ENCODE measurements around the gene BARX2. TPM values are rescaled to one million over a fixed set of nuclear protein-coding genes. Genes with fewer than 3 reads are reported as not detected.

BARX2 gene
- total RNA-seq, 1 experiment from 2014 or later = 0.12 TPM

- intact Hi-C loops (cut with micrococcal nuclease) = no loop called here
- ChIA-PET POLR2A (no interaction called here), CTCF (no interaction called here), RAD21 (ENCODE audit: low non-redundant PET in 1 of 2, low total read pairs in 2 of 2, uncharacterized antibody in 2 of 2, unreplicated experiment in 2 of 2) (no interaction called here)
- H4K20me1 ChIP-seq (ENCODE audit: insufficient read depth) = no peaks in the 10 kb centered on the region
- H3K4me2 ChIP-seq (ENCODE audit: low read length) = no peak overlapping the region
- BruUV-seq (replicated peaks) = no TSS peak
- DNase-seq (ENCODE audit: low read depth, low spot score) = no peak
- H3K27me3 ChIP-seq (ENCODE audit: insufficient read depth, low read length) = no peaks in the 10 kb centered on the region
- H3K9me3 ChIP-seq (ENCODE audit: control insufficient read depth in 1 of 2, insufficient read depth in 1 of 2, low read depth in 1 of 2, low read length in 2 of 2) = no peaks in the 10 kb centered on the region
- no peaks in the 10 kb centered on the region for H3K9me2 ChIP-seq (ENCODE audit: insufficient read depth)
- H3K4me3 ChIP-seq (replicated peaks in 1 of 2; ENCODE audit: low read depth in 1 of 2, low read length in 2 of 2) = no peak overlapping the region
- no peak overlapping the region for H2AFZ ChIP-seq (ENCODE audit: low read depth, low read length, poor library complexity, severe bottlenecking)
- H3K9ac ChIP-seq (ENCODE audit: low read length) = no peak overlapping the region
- no peak overlapping the region for H3K27ac ChIP-seq (ENCODE audit: low read depth, low read length)
- TF ChIP-seq POLR2AphosphoS5 (IDR thresholded peaks at IDR 0.05; ENCODE audit: low read depth, low read length) (no peak), SP1 (IDR thresholded peaks at IDR 0.05; ENCODE audit: low read depth) (no peak), JUND (IDR thresholded peaks at IDR 0.05) (no peak), ATF3 (IDR thresholded peaks at IDR 0.05) (no peak), EGR1 (IDR thresholded peaks at IDR 0.05; ENCODE audit: low read depth) (no peak)
- TF ChIP-seq, protein P1, sequence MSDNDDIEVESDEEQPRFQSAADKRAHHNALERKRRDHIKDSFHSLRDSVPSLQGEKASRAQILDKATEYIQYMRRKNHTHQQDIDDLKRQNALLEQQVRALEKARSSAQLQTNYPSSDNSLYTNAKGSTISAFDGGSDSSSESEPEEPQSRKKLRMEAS (IDR thresholded peaks at IDR 0.05) = no peak
- TF ChIP-seq, protein P2, sequence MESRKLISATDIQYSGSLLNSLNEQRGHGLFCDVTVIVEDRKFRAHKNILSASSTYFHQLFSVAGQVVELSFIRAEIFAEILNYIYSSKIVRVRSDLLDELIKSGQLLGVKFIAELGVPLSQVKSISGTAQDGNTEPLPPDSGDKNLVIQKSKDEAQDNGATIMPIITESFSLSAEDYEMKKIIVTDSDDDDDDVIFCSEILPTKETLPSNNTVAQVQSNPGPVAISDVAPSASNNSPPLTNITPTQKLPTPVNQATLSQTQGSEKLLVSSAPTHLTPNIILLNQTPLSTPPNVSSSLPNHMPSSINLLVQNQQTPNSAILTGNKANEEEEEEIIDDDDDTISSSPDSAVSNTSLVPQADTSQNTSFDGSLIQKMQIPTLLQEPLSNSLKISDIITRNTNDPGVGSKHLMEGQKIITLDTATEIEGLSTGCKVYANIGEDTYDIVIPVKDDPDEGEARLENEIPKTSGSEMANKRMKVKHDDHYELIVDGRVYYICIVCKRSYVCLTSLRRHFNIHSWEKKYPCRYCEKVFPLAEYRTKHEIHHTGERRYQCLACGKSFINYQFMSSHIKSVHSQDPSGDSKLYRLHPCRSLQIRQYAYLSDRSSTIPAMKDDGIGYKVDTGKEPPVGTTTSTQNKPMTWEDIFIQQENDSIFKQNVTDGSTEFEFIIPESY (IDR thresholded peaks at IDR 0.05; ENCODE audit: extremely low read depth, insufficient replicate concordance, low read length) = no peak
- no peak for ATAC-seq
- no peaks in the 10 kb centered on the region for H3K36me3 ChIP-seq (ENCODE audit: control insufficient read depth in 1 of 2, insufficient read depth in 2 of 2, low read length in 2 of 2)
- no peaks in the 10 kb centered on the region for H3K79me2 ChIP-seq (ENCODE audit: insufficient read depth, low read length)
- H3K4me1 ChIP-seq (ENCODE audit: control insufficient read depth in 1 of 2, insufficient read depth in 2 of 2, low read length in 2 of 2) = no peaks in the 10 kb centered on the region
Observed at GRCh38 chr11:129395883-129396282, 20.2 kb downstream of the BARX2 start.

- H4K20me1 ChIP-seq (ENCODE audit: insufficient read depth) = no peaks in the 10 kb centered on the region
- H3K36me3 ChIP-seq (ENCODE audit: control insufficient read depth in 1 of 2, insufficient read depth in 2 of 2, low read length in 2 of 2) = no peaks in the 10 kb centered on the region
- H3K9me3 ChIP-seq (ENCODE audit: control insufficient read depth in 1 of 2, insufficient read depth in 1 of 2, low read depth in 1 of 2, low read length in 2 of 2) = no peaks in the 10 kb centered on the region
- H3K27ac ChIP-seq (ENCODE audit: low read depth, low read length) = no peak overlapping the region
- H3K4me3 ChIP-seq (replicated peaks in 1 of 2; ENCODE audit: low read depth in 1 of 2, low read length in 2 of 2) = no peak overlapping the region
- no peaks in the 10 kb centered on the region for H3K27me3 ChIP-seq (ENCODE audit: insufficient read depth, low read length)
- no TSS peak for BruUV-seq (replicated peaks)
- H3K9me2 ChIP-seq (ENCODE audit: insufficient read depth) = no peaks in the 10 kb centered on the region
- intact Hi-C loops (cut with micrococcal nuclease) = no loop called here
- RAD21 ChIA-PET (ENCODE audit: low non-redundant PET in 1 of 2, low total read pairs in 2 of 2, uncharacterized antibody in 2 of 2, unreplicated experiment in 2 of 2) = no interaction called here
- TF ChIP-seq CTCF (IDR thresholded peaks at IDR 0.05 in 2 of 3, conservative IDR thresholded peaks at IDR 0.05 in 1 of 3; ENCODE audit: borderline replicate concordance in 1 of 3, insufficient read depth in 1 of 3, low read depth in 2 of 3, low read length in 2 of 3) (no peak), SP1 (IDR thresholded peaks at IDR 0.05; ENCODE audit: low read depth) (no peak), EZH2phosphoT487 (IDR thresholded peaks at IDR 0.05; ENCODE audit: borderline replicate concordance) (no peak), CEBPB (IDR thresholded peaks at IDR 0.05; ENCODE audit: low read depth) (no peak), ATF3 (IDR thresholded peaks at IDR 0.05) (no peak)
- TF ChIP-seq, protein P3, sequence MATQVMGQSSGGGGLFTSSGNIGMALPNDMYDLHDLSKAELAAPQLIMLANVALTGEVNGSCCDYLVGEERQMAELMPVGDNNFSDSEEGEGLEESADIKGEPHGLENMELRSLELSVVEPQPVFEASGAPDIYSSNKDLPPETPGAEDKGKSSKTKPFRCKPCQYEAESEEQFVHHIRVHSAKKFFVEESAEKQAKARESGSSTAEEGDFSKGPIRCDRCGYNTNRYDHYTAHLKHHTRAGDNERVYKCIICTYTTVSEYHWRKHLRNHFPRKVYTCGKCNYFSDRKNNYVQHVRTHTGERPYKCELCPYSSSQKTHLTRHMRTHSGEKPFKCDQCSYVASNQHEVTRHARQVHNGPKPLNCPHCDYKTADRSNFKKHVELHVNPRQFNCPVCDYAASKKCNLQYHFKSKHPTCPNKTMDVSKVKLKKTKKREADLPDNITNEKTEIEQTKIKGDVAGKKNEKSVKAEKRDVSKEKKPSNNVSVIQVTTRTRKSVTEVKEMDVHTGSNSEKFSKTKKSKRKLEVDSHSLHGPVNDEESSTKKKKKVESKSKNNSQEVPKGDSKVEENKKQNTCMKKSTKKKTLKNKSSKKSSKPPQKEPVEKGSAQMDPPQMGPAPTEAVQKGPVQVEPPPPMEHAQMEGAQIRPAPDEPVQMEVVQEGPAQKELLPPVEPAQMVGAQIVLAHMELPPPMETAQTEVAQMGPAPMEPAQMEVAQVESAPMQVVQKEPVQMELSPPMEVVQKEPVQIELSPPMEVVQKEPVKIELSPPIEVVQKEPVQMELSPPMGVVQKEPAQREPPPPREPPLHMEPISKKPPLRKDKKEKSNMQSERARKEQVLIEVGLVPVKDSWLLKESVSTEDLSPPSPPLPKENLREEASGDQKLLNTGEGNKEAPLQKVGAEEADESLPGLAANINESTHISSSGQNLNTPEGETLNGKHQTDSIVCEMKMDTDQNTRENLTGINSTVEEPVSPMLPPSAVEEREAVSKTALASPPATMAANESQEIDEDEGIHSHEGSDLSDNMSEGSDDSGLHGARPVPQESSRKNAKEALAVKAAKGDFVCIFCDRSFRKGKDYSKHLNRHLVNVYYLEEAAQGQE (IDR thresholded peaks at IDR 0.05; ENCODE audit: low read depth) = no peak
- H3K9ac ChIP-seq (ENCODE audit: low read length) = no peak overlapping the region
- POLR2A ChIA-PET = no interaction called here
- H3K79me2 ChIP-seq (ENCODE audit: insufficient read depth, low read length) = no peaks in the 10 kb centered on the region
- H3K4me2 ChIP-seq (ENCODE audit: low read length) = no peak overlapping the region
- ATAC-seq = no peak
- no peaks in the 10 kb centered on the region for H3K4me1 ChIP-seq (ENCODE audit: control insufficient read depth in 1 of 2, insufficient read depth in 2 of 2, low read length in 2 of 2)
- no peak for DNase-seq (ENCODE audit: low read depth, low spot score)
- CTCF ChIA-PET = no interaction called here
- H2AFZ ChIP-seq (ENCODE audit: low read depth, low read length, poor library complexity, severe bottlenecking) = no peak overlapping the region
Observed at GRCh38 chr11:129396454-129396853, 20.8 kb downstream of the BARX2 start.
